Measurements from ENCODE around the gene C4orf50.

The C4orf50 gene

GRCh38 chr4:5885733-5886132, 132.5 kb downstream of the C4orf50 start (continued):
- no peak for TF ChIP-seq CREB5 (CRISPR knock-in tag; IDR thresholded peaks at IDR 0.05; ENCODE audit: low read depth)
- no peak for TF ChIP-seq ZNF8 (CRISPR knock-in tag; IDR thresholded peaks at IDR 0.05)

GRCh38 chr4:5884796-5885195, 133.4 kb downstream of the C4orf50 start:
- ATAC-seq = no peak
- TF ChIP-seq ZNF70 (CRISPR knock-in tag; IDR thresholded peaks at IDR 0.05) = no peak
- TF ChIP-seq TCF4 (CRISPR knock-in tag; IDR thresholded peaks at IDR 0.05; ENCODE audit: borderline replicate concordance) = no peak
- no peak for TF ChIP-seq PATZ1 (CRISPR knock-in tag; IDR thresholded peaks at IDR 0.05; ENCODE audit: borderline replicate concordance)
- no peak for TF ChIP-seq SNAI2 (CRISPR knock-in tag; IDR thresholded peaks at IDR 0.05)
- TF ChIP-seq TOX (CRISPR knock-in tag; IDR thresholded peaks at IDR 0.05; ENCODE audit: borderline replicate concordance) = no peak
- TF ChIP-seq RARB (CRISPR knock-in tag; IDR thresholded peaks at IDR 0.05) = no peak
- no peak for TF ChIP-seq CSRNP3 (CRISPR knock-in tag; IDR thresholded peaks at IDR 0.05)
- no peak for TF ChIP-seq BACH2 (CRISPR knock-in tag; IDR thresholded peaks at IDR 0.05; ENCODE audit: borderline replicate concordance)
- TF ChIP-seq POU6F1 (CRISPR knock-in tag; IDR thresholded peaks at IDR 0.05; ENCODE audit: borderline replicate concordance, low read depth) = no peak
- no peak for TF ChIP-seq ZFP30 (CRISPR knock-in tag; IDR thresholded peaks at IDR 0.05)
- TF ChIP-seq ZNF565 (CRISPR knock-in tag; conservative IDR thresholded peaks at IDR 0.05; ENCODE audit: low read depth) = no peak
- no peak for TF ChIP-seq ZFP3 (CRISPR knock-in tag; IDR thresholded peaks at IDR 0.05)

GRCh38 chr4:5883916-5884315, 134.3 kb downstream of the C4orf50 start:
- TF ChIP-seq SNAI2 (CRISPR knock-in tag; IDR thresholded peaks at IDR 0.05) = no peak
- no peak for TF ChIP-seq POU6F1 (CRISPR knock-in tag; IDR thresholded peaks at IDR 0.05; ENCODE audit: borderline replicate concordance, low read depth)
- TF ChIP-seq OSR1 (CRISPR knock-in tag; IDR thresholded peaks at IDR 0.05) = no peak
- no peak for TF ChIP-seq ZNF70 (CRISPR knock-in tag; IDR thresholded peaks at IDR 0.05)
- no peak for TF ChIP-seq ISL1 (CRISPR knock-in tag; IDR thresholded peaks at IDR 0.05)
- no peak for TF ChIP-seq CSDC2 (CRISPR knock-in tag; IDR thresholded peaks at IDR 0.05)
- TF ChIP-seq ZFP30 (CRISPR knock-in tag; IDR thresholded peaks at IDR 0.05) = no peak
- TF ChIP-seq CSRNP3 (CRISPR knock-in tag; IDR thresholded peaks at IDR 0.05) = no peak
- TF ChIP-seq ARNTL (CRISPR knock-in tag; IDR thresholded peaks at IDR 0.05; ENCODE audit: borderline replicate concordance, low read depth) = no peak
- TF ChIP-seq BACH2 (CRISPR knock-in tag; IDR thresholded peaks at IDR 0.05; ENCODE audit: borderline replicate concordance) = no peak
- no peak for TF ChIP-seq ZNF8 (CRISPR knock-in tag; IDR thresholded peaks at IDR 0.05)
- no peak for TF ChIP-seq ZFP3 (CRISPR knock-in tag; IDR thresholded peaks at IDR 0.05)
- no peak for TF ChIP-seq TCF4 (CRISPR knock-in tag; IDR thresholded peaks at IDR 0.05; ENCODE audit: borderline replicate concordance)
- TF ChIP-seq GLIS3 (CRISPR knock-in tag; IDR thresholded peaks at IDR 0.05) = no peak
- no peak for ATAC-seq

Data from SK-N-SH treated with all-trans-retinoic acid at 6 μM for 48 hours (cell line).